ENCODE results near the gene ANTXR1.

DNA sequence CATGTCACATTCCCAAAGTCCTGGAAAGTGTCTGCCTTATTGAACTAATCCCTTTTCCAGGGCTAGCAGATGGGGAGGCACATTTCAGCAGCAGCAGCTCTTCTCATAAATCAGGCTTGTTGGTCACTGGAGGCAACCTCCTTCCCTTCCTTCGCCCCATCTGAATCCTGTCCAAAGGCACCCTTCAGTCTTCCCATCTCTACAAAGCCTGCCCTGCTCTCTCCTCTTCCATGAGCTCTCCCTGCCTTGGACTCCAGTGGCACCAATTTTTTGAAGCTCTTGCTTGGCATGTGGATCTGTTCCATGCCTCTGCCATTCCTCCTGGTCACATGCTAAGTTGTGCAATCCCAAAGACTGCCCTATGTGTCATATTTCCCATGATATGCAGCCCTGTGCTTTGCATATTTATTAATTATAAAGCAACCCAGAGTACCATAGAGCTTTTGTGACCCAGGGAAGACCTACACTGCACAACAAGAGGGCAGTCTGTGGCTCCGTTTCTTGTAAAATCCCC, 70.3 kb downstream of the ANTXR1 start:
- TF ChIP-seq CTCF (IDR thresholded peaks at IDR 0.05 in 2 of 3, conservative IDR thresholded peaks at IDR 0.05 in 1 of 3; ENCODE audit: borderline replicate concordance in 1 of 3, insufficient read depth in 1 of 3, low read depth in 2 of 3, low read length in 2 of 3) (no peak), POLR2A (IDR thresholded peaks at IDR 0.05; ENCODE audit: borderline replicate concordance, extremely low read depth, insufficient read depth, insufficient read length) (no peak), POLR2AphosphoS5 (IDR thresholded peaks at IDR 0.05; ENCODE audit: low read depth, low read length) (no peak), EZH2phosphoT487 (IDR thresholded peaks at IDR 0.05; ENCODE audit: borderline replicate concordance) (no peak), ZNF274 (IDR thresholded peaks at IDR 0.05; ENCODE audit: low read depth, low read length) (no peak), YY1 (IDR thresholded peaks at IDR 0.05; ENCODE audit: extremely low read depth, insufficient replicate concordance, low read depth, low read length) (no peak), ELF1 (IDR thresholded peaks at IDR 0.05; ENCODE audit: borderline replicate concordance, low read depth) (no peak)

Measured in HCT116 (cell line).